Hepatocyte (in vitro differentiated cells): ENCODE data around the gene CELF5.

ENCODE experiments used
- EZH2 ChIP-seq: fragments of 200-600 bp; sonication (generic); IDR thresholded peaks from 2 replicates; pipeline ENCODE4 v1.6.1; 2016; ENCODE audit warnings: antibody characterized with exemption, mild to moderate bottlenecking, borderline replicate concordance
- EZH2phosphoT487 ChIP-seq: fragments of 200-600 bp; sonication (generic); IDR thresholded peaks from one replicate; pipeline ENCODE4 v1.6.1; 2018; ENCODE audit warnings: antibody characterized with exemption, mild to moderate bottlenecking, low read depth, moderate library complexity; ENCODE audit not compliant: unreplicated experiment, severe bottlenecking
- TF ChIP-seq, protein P1 (sequence below): fragments of 200-600 bp; sonication (generic); IDR thresholded peaks from 2 replicates; pipeline ENCODE4 v1.5.1; 2016; ENCODE audit warnings: antibody characterized with exemption, mild to moderate bottlenecking; ENCODE audit not compliant: poor library complexity

DNA sequence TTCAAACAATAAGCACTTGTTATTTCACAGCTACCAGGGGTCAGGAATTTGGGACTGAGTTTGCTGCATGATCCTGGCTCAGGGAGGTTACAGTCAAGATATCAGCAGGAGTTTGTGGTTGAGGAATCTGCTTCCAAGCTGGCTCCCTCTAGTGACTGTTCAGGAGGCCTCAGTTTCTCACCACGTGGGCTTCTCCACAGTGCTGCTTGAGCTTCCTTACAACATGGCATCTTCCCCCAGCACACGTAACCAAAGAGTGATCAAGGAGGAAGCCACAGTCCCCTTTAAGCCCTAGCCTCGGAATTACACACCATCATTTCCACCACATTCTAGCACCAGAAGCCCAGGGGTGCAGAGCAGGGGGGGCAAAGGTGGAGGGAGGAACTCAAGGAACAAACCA, 28.8 kb downstream of the CELF5 start:
- TF ChIP-seq EZH2phosphoT487 (no peak), EZH2 (no peak)
- TF ChIP-seq, protein P1, sequence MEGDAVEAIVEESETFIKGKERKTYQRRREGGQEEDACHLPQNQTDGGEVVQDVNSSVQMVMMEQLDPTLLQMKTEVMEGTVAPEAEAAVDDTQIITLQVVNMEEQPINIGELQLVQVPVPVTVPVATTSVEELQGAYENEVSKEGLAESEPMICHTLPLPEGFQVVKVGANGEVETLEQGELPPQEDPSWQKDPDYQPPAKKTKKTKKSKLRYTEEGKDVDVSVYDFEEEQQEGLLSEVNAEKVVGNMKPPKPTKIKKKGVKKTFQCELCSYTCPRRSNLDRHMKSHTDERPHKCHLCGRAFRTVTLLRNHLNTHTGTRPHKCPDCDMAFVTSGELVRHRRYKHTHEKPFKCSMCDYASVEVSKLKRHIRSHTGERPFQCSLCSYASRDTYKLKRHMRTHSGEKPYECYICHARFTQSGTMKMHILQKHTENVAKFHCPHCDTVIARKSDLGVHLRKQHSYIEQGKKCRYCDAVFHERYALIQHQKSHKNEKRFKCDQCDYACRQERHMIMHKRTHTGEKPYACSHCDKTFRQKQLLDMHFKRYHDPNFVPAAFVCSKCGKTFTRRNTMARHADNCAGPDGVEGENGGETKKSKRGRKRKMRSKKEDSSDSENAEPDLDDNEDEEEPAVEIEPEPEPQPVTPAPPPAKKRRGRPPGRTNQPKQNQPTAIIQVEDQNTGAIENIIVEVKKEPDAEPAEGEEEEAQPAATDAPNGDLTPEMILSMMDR, result no peak
